Right atrium auricular region (tissue), 2 donors: ENCODE data around the gene PSORS1C2. TPM values are rescaled to one million over a fixed set of nuclear protein-coding genes. Genes with fewer than 3 reads are reported as not detected.
"Not testable (repeated sequence)": the region's sequence is repeated elsewhere in the genome, so short reads cannot be mapped to it uniquely, and the experiment has no call there.

Source experiments
- DNase-seq: peaks from one replicate; pipeline ENCODE4 v3.0.0-alpha.2; 2019; ENCODE audit warnings: low spot score
- H3K27ac ChIP-seq, 2 donors: fragments of 200-600 bp; sonication (generic); 1 replicate in 1 of 2; 2 replicates in 1 of 2; pipeline ENCODE4 v1.5.1; 2016 to 2019
- H3K27me3 ChIP-seq, 2 donors: fragments of 200-600 bp; sonication (generic); one replicate each; pipeline versions ENCODE4 v1.5.1 to v1.6.0; 2017 to 2019
- H3K36me3 ChIP-seq: fragments of 200-600 bp; sonication (generic); one replicate; pipeline ENCODE4 v1.5.1; 2016
- H3K4me1 ChIP-seq, 2 donors: fragments of 200-600 bp; sonication (generic); one replicate each; pipeline versions ENCODE4 v1.5.1 to v1.6.0; 2017 to 2019
- H3K4me3 ChIP-seq, 2 donors: fragments of 200-600 bp; sonication (generic); 1 replicate in 1 of 2; 2 replicates in 1 of 2; pipeline ENCODE4 v1.5.1; 2017 to 2019; ENCODE audit warnings: mild to moderate bottlenecking in 1 of 2, moderate library complexity in 1 of 2
- H3K9me3 ChIP-seq, 2 donors: fragments of 200-600 bp; sonication (generic); one replicate each; pipeline ENCODE4 v1.5.1; 2019
- total RNA-seq, 2 donors: library from RNA; depleted of rRNA; stranded (reverse); fragments of >200 nt; gene quantifications; one replicate each; pipeline ENCODE4 v1.1.0, GENCODE V29; 2016
- TF ChIP-seq, protein P1 (sequence below), 2 donors: fragments of 200-600 bp; sonication (generic); IDR thresholded peaks; one replicate each; pipeline ENCODE4 v1.5.1; 2019; ENCODE audit warnings: antibody characterized with exemption in 2 of 2

Gene PSORS1C2
- total RNA-seq, 2 donors from 2014 or later, result not detected

DNA sequence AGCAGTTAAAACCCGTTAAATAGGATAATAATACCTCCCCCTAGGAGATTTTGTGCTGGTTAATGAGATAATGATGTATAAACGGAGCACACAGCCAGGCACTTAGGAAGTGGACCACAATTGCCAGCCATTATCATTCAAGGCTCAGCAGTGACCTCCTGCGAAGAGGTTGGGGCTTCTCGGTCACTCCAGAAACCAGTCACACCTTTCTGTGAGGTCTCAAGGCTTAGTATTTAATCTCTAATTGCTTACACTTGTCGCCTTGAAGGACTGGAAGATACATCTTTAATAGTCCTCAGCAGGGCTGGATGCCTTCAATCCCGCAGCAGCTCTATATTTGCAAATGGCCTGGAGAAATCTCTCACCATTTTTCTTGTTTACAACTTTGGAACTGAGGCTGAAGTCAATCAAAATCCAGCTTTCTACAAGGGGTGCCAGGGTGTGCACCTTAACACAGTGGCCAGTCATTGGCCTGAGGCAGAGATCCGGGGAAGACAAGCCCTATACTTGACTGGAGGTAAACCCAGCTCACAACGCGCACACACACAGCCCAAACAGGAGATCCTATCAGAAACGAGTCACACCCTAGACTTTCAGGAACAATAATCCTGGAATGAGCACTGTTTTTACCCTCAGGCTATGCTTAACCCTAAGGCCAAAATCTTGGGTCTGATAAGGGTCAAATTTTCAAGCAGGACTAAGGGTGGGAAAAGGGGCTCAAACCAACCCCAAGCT, 30.4 kb upstream of the PSORS1C2 start:
- no peaks in the 10 kb centered on the region for H3K9me3 ChIP-seq
- H3K4me3 ChIP-seq, result no peak overlapping the region
- no peaks in the 10 kb centered on the region for H3K36me3 ChIP-seq
- DNase-seq, result no peak
- TF ChIP-seq, protein P1, sequence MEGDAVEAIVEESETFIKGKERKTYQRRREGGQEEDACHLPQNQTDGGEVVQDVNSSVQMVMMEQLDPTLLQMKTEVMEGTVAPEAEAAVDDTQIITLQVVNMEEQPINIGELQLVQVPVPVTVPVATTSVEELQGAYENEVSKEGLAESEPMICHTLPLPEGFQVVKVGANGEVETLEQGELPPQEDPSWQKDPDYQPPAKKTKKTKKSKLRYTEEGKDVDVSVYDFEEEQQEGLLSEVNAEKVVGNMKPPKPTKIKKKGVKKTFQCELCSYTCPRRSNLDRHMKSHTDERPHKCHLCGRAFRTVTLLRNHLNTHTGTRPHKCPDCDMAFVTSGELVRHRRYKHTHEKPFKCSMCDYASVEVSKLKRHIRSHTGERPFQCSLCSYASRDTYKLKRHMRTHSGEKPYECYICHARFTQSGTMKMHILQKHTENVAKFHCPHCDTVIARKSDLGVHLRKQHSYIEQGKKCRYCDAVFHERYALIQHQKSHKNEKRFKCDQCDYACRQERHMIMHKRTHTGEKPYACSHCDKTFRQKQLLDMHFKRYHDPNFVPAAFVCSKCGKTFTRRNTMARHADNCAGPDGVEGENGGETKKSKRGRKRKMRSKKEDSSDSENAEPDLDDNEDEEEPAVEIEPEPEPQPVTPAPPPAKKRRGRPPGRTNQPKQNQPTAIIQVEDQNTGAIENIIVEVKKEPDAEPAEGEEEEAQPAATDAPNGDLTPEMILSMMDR (IDR thresholded peaks at IDR 0.05), result no peak
- H3K27ac ChIP-seq, result no peak overlapping the region
- H3K27me3 ChIP-seq, result no peaks in the 10 kb centered on the region
- no peaks in the 10 kb centered on the region for H3K4me1 ChIP-seq

DNA sequence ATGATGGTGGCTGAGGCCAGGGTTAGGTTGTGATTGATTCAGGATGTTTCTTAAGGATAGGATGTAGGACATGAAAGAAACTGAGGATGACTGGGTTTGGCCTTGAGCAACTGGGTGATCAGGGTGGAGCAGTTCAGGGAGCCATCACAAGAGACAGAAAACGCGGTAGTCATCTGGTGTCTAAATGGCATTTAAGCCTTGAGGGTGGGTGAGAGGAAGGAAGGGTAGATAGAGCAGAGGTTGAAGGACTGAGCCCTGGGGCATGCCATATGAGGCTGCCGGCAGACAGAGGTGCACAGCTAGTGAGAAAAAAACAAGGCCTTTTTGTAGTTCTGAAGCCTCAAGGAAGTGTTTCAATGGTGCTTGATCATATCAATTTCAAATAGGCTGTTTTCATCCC, 29.7 kb upstream of the PSORS1C2 start:
- Histone ChIP-seq H3K27me3 (no peaks in the 10 kb centered on the region), H3K27ac (no peak overlapping the region), H3K4me1 (no peaks in the 10 kb centered on the region), H3K4me3 (no peak overlapping the region), H3K9me3 (no peaks in the 10 kb centered on the region), H3K36me3 (no peaks in the 10 kb centered on the region)
- no peak for DNase-seq
- TF ChIP-seq, protein P1 (IDR thresholded peaks at IDR 0.05), result no peak

DNA sequence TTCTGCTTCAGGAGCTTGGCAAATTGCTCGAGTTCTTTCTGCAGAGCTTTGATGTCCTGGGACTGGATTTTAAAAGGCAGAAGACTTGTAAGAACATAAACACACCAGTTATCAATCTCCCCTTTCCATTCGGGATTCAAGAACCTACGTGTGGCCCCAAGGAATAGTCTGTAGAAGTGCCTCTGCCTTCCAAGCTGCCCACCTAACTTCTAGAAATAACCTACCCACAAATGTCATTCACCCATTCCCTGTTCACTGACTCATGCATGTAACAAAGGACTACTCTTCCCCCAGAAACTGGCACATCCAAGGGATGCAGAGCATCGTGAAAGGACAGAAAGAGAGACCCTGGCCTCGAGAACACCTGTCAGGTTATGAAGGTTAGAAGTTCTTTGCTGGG, 27.1 kb upstream of the PSORS1C2 start:
- Histone ChIP-seq H3K27me3 (no peaks in the 10 kb centered on the region), H3K36me3 (no peaks in the 10 kb centered on the region), H3K27ac (no peak overlapping the region), H3K4me3 (no peak overlapping the region), H3K9me3 (no peaks in the 10 kb centered on the region), H3K4me1 (no peaks in the 10 kb centered on the region)
- TF ChIP-seq, protein P1 (IDR thresholded peaks at IDR 0.05), result no peak
- DNase-seq, result no peak

DNA sequence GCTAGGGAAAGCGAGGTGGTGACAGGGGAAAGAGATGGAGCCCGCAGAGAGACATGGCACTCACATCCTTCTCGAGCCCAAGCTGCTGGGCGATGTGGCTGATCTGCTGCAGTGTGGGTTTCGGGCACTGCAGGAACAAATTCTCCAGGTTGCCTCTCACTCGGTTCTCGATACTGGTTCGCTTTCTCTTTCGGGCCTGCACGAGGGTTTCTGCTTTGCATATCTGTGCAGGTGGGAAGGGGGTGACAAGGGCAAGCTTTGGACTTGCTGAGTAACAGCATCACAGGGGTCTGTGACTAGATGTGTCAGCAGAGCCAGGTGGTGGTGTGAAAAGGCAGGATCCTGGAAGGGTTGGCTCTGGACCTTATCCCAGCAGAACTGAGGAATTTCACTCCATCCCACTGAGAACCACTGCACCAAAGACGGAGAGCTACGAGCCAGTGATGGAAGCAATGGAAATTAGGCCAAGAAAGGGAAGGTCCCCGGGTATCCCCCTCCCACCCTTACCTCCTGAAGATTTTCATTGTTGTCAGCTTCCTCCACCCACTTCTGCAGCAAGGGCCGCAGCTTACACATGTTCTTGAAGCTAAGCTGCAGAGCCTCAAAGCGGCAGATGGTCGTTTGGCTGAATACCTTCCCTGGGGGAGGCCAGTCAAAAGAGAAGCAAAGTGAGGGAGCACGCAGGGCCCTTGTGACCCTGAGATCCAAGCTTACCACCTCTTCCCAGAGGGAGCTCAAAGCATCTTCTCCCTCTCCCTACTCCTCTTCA, 26.4 kb upstream of the PSORS1C2 start:
- H3K4me1 ChIP-seq, DNase-seq, H3K36me3 ChIP-seq, H3K4me3 ChIP-seq, H3K9me3 ChIP-seq, H3K27me3 ChIP-seq, H3K27ac ChIP-seq: not testable (repeated sequence)

DNA sequence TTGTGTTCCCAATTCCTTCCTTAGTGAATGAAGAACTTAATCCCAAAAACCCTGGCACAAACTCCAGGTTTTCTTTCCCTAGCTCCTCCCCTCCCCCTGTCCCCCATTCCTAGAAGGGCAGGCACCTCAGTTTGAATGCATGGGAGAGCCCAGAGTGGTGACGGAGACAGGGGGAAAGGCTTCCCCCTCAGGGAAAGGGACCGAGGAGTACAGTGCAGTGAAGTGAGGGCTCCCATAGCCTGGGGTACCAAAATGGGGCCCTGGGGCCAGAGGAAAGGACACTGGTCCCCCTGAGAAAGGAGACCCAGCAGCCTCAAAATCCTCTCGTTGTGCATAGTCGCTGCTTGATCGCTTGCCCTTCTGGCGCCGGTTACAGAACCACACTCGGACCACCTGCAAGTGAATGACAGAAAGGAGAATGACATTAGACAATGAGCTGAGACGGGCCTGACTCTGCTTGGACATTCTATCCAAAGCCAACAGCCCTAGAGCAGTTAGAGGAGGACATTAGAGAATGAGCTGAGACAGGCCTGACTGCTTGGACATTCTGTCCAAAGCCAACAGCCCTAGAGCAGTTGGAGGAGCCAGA, 25.7 kb upstream of the PSORS1C2 start:
- H3K9me3 ChIP-seq, H3K4me1 ChIP-seq, H3K27ac ChIP-seq, H3K36me3 ChIP-seq, H3K4me3 ChIP-seq, H3K27me3 ChIP-seq, DNase-seq: not testable (repeated sequence)

DNA sequence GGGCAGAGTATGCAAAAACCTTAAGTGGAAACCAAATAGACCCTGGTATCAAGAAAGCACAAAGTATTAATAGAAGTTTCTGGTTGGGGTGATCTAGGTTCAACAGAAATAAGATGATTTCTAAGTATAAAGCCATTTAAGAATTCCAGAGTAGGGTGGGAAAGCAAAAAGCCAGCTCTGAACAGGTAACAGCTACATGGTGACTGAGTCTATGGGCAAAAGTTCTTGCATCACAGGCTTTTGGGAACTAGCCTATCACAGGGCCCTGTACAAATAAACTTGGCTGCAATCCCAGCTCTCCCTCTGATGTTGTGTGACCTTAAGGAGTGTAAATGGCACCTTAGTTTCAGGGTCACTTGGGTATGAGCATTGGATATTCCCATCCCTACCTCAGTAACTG, 25.1 kb upstream of the PSORS1C2 start:
- DNase-seq, result no peak
- TF ChIP-seq, protein P1 (IDR thresholded peaks at IDR 0.05), result no peak
- Histone ChIP-seq H3K27ac (no peak overlapping the region), H3K36me3 (no peaks in the 10 kb centered on the region), H3K4me1 (peaks cover 0 to 8% of the 10 kb centered on the region in 2 donors), H3K9me3 (no peaks in the 10 kb centered on the region), H3K4me3 (no peak overlapping the region), H3K27me3 (no peaks in the 10 kb centered on the region)
